Central memory CD8-positive, alpha-beta T cell (primary cell): ENCODE measurements around the gene BTBD9.

ENCODE experiments used
- ATAC-seq: fragments of 150-1000 bp; cut with Tn5 transposase; replicated peaks from 2 replicates; pipeline ENCODE4 v1.10.0; 2022; ENCODE audit warnings: mild to moderate bottlenecking, moderate FRiP score, moderate number of reproducible peaks; ENCODE audit not compliant: poor library complexity, severe bottlenecking; ENCODE audit errors: extremely low read depth
- DNase-seq, 2 donors: peaks; one replicate each; pipeline ENCODE4 v3.0.0; 2021; ENCODE audit warnings: low spot score in 2 of 2
- H3K27ac Mint-ChIP-seq: one replicate; pipeline ENCODE4 v1.8.0; 2022; ENCODE audit warnings: low read depth, mild to moderate bottlenecking, moderate library complexity, mixed read lengths
- H3K27me3 Mint-ChIP-seq: one replicate; pipeline ENCODE4 v1.8.0; 2022; ENCODE audit warnings: mixed read lengths
- H3K36me3 Mint-ChIP-seq: one replicate; pipeline ENCODE4 v1.8.0; 2022; ENCODE audit warnings: mild to moderate bottlenecking, moderate library complexity, mixed read lengths; ENCODE audit not compliant: insufficient read depth
- H3K4me1 Mint-ChIP-seq: one replicate; pipeline ENCODE4 v1.8.0; 2022; ENCODE audit warnings: mixed read lengths
- H3K4me3 Mint-ChIP-seq: one replicate; pipeline ENCODE4 v1.8.0; 2022; ENCODE audit warnings: mild to moderate bottlenecking, moderate library complexity, mixed read lengths
- H3K9me3 Mint-ChIP-seq: one replicate; pipeline ENCODE4 v1.8.0; 2022; ENCODE audit warnings: mixed read lengths

The BTBD9 gene

GRCh38 chr6:38183856-38184584 lies 455.7 kb downstream of the BTBD9 start:
- Mint-ChIP-seq H3K4me1 (peaks cover 7% of the 10 kb centered on the region), H3K27me3 (no peaks in the 10 kb centered on the region), H3K4me3 (no peak overlapping the region), H3K9me3 (no peaks in the 10 kb centered on the region), H3K27ac (no peak overlapping the region), H3K36me3 (peaks cover 19% of the 10 kb centered on the region)
- ATAC-seq (no peak), DNase-seq (no peak)

- Mint-ChIP-seq H3K4me1 (peaks cover 6% of the 10 kb centered on the region), H3K27me3 (no peaks in the 10 kb centered on the region), H3K27ac (no peak overlapping the region), H3K9me3 (no peaks in the 10 kb centered on the region), H3K4me3 (no peak overlapping the region), H3K36me3 (peaks cover 21% of the 10 kb centered on the region)
- no peak for ATAC-seq
- no peak for DNase-seq
Observed at GRCh38 chr6:38182426-38182825, 457.3 kb downstream of the BTBD9 start.

DNA sequence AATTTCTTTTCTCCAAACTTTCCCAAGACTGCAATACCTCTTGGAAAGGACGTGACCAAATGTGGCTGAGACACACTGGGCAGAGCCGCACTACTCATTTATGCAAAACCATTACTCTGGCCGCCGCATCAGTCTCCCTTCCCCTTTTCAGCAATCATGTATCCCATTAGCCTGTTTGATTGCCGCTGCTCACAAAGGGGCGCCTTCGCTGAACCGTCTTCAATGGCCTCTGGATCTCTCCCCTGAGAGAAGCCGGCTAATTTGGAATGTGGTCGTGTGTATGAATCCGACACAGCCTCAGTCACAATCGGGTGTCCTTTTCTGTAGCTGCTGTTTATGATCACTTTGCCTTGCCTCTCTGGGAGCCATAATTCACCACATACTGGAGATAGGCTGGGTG lies 459.1 kb downstream of the BTBD9 start:
- Mint-ChIP-seq H3K4me1 (no peaks in the 10 kb centered on the region), H3K36me3 (peaks cover 23% of the 10 kb centered on the region), H3K27ac (no peak overlapping the region), H3K4me3 (no peak overlapping the region), H3K27me3 (no peaks in the 10 kb centered on the region), H3K9me3 (no peaks in the 10 kb centered on the region)
- DNase-seq (no peak), ATAC-seq (no peak)

DNA sequence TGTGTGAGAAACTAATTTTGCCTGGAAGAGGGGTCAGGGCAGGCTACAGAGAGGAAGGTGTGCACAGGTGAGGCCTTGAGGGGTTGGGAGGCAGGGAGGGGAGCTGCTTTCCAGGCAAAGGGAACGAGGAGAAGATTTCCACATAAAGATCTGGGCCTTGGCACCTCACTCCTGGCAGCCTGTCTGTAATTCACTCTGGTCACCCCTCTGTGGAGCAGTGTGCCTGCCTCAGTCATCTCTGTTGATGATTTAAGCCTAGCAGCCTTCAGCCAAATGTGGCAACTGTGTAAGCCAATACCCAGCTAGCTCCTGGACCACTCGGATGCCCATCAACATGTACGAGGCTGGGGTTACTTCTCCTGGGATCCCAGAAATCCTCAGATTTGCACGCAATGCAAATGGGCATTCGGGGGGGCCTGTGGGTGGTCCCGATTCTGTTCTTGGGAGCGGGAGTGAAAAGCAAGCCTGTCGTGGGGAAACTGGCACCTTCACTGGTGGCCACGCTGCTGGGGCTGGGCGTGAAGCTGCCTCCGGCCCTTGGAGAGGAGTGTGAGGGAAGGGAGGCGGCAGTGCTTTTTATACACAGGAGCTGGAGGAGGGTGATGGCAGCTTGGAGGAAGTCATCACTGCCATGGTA lies 459.8 kb downstream of the BTBD9 start:
- H3K27me3 Mint-ChIP-seq: no peaks in the 10 kb centered on the region
- no peak for ATAC-seq
- no peak for DNase-seq
- H3K4me3 Mint-ChIP-seq: no peak overlapping the region
- no peaks in the 10 kb centered on the region for H3K9me3 Mint-ChIP-seq
- peaks cover 23% of the 10 kb centered on the region for H3K36me3 Mint-ChIP-seq
- no peaks in the 10 kb centered on the region for H3K4me1 Mint-ChIP-seq
- H3K27ac Mint-ChIP-seq: no peak overlapping the region

DNA sequence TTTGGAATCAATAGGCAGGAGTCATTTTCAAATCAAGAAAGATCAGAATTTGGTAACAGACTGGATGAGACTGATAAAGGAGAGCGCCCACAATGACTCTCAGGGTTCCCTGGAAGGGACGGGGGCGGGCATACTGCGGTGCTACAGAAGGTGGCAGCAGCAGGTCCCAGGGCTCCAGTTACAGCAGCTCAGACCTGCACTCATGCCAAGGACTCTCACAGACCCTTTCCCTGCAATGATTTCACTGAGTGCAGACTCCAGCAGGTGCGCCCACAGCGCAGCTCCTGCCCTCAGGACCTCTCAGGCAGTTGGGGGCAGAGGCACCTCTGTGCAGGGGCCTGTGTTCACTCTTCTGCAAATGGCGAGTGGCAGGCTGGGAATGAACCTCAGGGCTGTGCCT lies 460.4 kb downstream of the BTBD9 start:
- ATAC-seq (no peak), DNase-seq (no peak)
- Mint-ChIP-seq H3K27ac (no peak overlapping the region), H3K9me3 (no peaks in the 10 kb centered on the region), H3K4me3 (no peak overlapping the region), H3K36me3 (peaks cover 21% of the 10 kb centered on the region), H3K27me3 (no peaks in the 10 kb centered on the region), H3K4me1 (no peaks in the 10 kb centered on the region)

GRCh38 chr6:38178584-38178886 lies 461.2 kb downstream of the BTBD9 start:
- Mint-ChIP-seq H3K27me3 (no peaks in the 10 kb centered on the region), H3K4me3 (no peak overlapping the region), H3K9me3 (no peaks in the 10 kb centered on the region), H3K36me3 (peaks cover 17% of the 10 kb centered on the region), H3K27ac (no peak overlapping the region), H3K4me1 (no peaks in the 10 kb centered on the region)
- ATAC-seq (no peak), DNase-seq (no peak)

GRCh38 chr6:38177882-38178583 lies 461.7 kb downstream of the BTBD9 start:
- no peak for ATAC-seq
- H3K9me3 Mint-ChIP-seq: no peaks in the 10 kb centered on the region

DNA sequence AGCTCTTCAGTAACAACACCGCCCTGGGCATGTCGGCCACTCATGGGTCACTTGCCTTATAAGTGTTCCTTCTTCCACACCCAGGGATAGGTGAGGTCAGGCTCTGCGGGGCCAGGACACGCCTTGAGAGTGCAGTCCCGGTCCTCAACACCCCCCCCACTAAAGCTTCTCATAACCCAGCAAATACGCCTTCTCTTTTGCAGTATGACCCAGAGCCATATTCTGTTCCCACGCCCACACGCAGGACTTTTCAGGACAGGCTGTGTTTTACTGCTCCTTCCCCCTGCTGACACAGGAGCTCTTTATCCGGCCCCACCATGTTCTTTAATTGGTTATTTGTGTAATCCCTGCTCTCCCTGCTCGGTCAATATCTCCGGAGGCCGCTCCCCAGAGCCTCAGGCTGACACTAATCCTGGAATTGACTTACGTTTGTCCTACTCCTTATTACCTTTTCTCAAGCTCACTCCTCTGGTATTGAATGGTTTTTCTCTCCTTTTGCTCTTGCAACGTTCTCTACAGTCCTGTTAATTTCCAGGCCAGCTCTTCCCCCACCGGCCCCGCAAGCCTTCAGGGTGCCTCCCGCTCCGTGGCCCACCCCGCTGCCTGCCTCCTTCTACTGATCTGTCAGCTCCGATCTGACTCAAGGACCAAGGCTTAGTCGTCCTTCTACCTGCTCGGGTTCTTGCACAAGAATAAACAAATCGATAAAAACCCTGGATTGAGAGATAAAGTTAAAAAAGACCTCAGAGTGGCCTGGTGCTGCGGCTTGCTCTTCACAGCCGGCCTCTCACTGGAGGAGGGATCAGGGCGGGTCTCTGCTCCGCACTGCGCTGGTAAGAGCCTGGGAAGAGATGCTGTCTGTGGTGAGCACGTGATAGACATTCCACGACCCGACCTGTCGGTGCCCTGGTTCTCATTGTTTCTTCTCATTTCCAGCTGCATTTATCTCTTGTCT lies 462.7 kb downstream of the BTBD9 start:
- Mint-ChIP-seq H3K36me3 (peaks cover 14% of the 10 kb centered on the region), H3K4me1 (peaks cover 1% of the 10 kb centered on the region), H3K4me3 (no peak overlapping the region), H3K9me3 (no peaks in the 10 kb centered on the region), H3K27me3 (no peaks in the 10 kb centered on the region), H3K27ac (peak overlapping the region; percentile 61)
- no peak for DNase-seq
- ATAC-seq: no peak

More at GRCh38 chr6:38177882-38178583, 461.7 kb downstream of the BTBD9 start:
- H3K36me3 Mint-ChIP-seq: peaks cover 13% of the 10 kb centered on the region
- H3K27me3 Mint-ChIP-seq: no peaks in the 10 kb centered on the region
- no peak overlapping the region for H3K4me3 Mint-ChIP-seq
- no peak for DNase-seq
- H3K27ac Mint-ChIP-seq: peak overlapping the region; percentile 61
- no peaks in the 10 kb centered on the region for H3K4me1 Mint-ChIP-seq

GRCh38 chr6:38175786-38176185 lies 463.9 kb downstream of the BTBD9 start:
- Mint-ChIP-seq H3K4me3 (no peak overlapping the region), H3K36me3 (peaks cover 10% of the 10 kb centered on the region), H3K27ac (no peak overlapping the region), H3K9me3 (no peaks in the 10 kb centered on the region), H3K27me3 (no peaks in the 10 kb centered on the region), H3K4me1 (peaks cover 5% of the 10 kb centered on the region)
- DNase-seq (no peak), ATAC-seq (no peak)

DNA sequence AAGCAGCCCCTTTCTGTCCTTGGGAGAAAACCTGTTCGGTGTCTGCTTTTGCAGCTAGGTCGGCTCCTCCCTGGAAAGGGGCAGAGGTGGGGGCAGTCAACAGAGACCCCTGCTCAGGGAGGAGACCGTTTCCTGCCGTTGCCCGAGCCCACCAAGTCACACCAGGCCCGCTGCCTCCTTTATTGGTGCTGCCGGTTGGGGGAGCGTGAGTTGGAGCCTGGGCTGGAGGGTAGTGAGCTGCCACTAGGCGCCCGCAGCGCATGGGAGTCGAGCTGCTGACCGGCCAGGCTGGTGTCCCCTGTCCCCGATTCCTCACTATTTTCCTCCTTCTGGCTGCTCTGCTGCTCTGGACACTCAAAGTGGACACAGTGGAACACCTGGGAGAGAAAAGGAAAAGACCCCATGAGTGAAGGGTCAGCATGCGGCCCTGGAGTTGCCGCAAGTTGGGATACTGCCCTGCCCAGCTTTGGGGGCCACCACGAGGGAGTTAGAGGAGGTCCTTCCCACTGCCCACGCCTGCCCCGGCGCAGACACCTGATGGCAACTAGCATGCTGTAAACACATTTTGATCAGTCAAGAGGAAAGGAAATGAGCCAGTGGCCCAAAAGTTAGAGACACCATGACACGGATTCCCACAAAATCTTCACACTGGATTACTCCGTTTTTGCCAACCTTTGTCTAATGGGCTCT lies 464.8 kb downstream of the BTBD9 start:
- no peak for DNase-seq
- no peak overlapping the region for H3K4me3 Mint-ChIP-seq
- H3K27ac Mint-ChIP-seq: no peak overlapping the region

DNA sequence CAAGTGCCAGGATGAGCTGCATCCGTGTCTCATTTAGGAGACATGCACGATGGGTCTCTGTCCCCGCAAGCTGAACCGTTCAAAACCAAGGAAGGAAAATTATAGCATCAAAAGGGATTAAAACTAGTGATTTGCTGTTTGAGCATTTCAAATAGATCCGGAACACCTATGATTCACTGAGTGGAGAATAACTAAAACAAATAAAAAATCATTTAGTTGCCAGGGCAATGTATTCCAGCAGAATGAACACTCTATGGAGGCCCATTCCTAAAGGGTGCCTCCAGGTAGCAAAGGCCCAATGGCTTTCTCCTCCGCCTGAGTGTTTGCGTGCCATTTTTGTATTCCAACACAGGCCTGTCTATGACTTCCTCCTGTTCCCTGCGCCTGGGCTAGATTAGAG lies 465.4 kb downstream of the BTBD9 start:
- H3K4me3 Mint-ChIP-seq: no peak overlapping the region
- peaks cover 5% of the 10 kb centered on the region for H3K4me1 Mint-ChIP-seq
- no peak overlapping the region for H3K27ac Mint-ChIP-seq
- DNase-seq (no peak), ATAC-seq (no peak)
- peaks cover 12% of the 10 kb centered on the region for H3K36me3 Mint-ChIP-seq
- H3K9me3 Mint-ChIP-seq: no peaks in the 10 kb centered on the region
- no peaks in the 10 kb centered on the region for H3K27me3 Mint-ChIP-seq

More for the DNA sequence above, 464.8 kb downstream of the BTBD9 start:
- Mint-ChIP-seq H3K36me3 (peaks cover 9% of the 10 kb centered on the region), H3K27me3 (no peaks in the 10 kb centered on the region), H3K4me1 (peaks cover 5% of the 10 kb centered on the region), H3K9me3 (no peaks in the 10 kb centered on the region)
- no peak for ATAC-seq

- peaks cover 12% of the 10 kb centered on the region for H3K36me3 Mint-ChIP-seq
- H3K4me3 Mint-ChIP-seq: no peak overlapping the region
- DNase-seq (no peak), ATAC-seq (no peak)
- H3K4me1 Mint-ChIP-seq: peaks cover 5% of the 10 kb centered on the region
- no peaks in the 10 kb centered on the region for H3K27me3 Mint-ChIP-seq
- H3K27ac Mint-ChIP-seq: no peak overlapping the region
- H3K9me3 Mint-ChIP-seq: no peaks in the 10 kb centered on the region
Observed at GRCh38 chr6:38173909-38174308, 465.8 kb downstream of the BTBD9 start.
